Measurements from ENCODE around the gene ATF5.
"Not testable (repeated sequence)": the region's sequence is repeated elsewhere in the genome, so short reads cannot be mapped to it uniquely, and the experiment has no call there.

Gene ATF5

GRCh38 chr19:49968279-49968922 lies 39.4 kb downstream of the ATF5 start:
- Histone ChIP-seq H3K27me3 (ENCODE audit: control insufficient read depth in 1 of 2, insufficient read depth in 2 of 2, low read length in 2 of 2) (peaks cover 9 to 10% of the 10 kb centered on the region in 2 donors), H3K9ac (ENCODE audit: low read length in 2 of 2) (no peak overlapping the region), H3K9me3 (ENCODE audit: control insufficient read depth in 2 of 2, low read length in 2 of 2) (no peaks in the 10 kb centered on the region), H3K27ac (ENCODE audit: low read length) (no peak overlapping the region), H3K4me1 (ENCODE audit: control insufficient read depth, insufficient read depth, low read length) (no peaks in the 10 kb centered on the region), H3K36me3 (ENCODE audit: control insufficient read depth in 2 of 2, insufficient read depth in 2 of 2, low read length in 2 of 2) (no peaks in the 10 kb centered on the region), H3K4me3 (ENCODE audit: low read length in 2 of 2) (no peak overlapping the region)

DNA sequence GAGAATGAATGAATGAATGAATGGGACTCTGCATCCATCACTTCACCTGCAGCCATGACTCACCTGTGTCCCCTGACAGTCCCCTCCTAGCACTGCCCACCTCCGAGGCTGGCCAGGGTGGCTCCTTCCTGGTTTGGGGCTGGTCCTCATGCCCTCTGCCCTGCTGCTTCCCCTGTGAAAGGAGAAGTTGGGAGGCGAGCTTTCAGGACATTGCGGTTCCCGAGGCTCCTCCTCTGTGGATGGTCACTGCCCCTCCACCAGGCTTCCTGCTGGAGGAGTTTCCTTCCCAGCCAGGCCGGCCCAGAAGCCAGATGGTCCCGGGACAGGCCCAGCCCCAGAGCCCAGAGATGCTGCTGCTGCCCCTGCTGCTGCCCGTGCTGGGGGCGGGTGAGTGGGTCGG lies 40.4 kb downstream of the ATF5 start:
- H3K9ac ChIP-seq (ENCODE audit: low read length in 2 of 2); H3K4me3 ChIP-seq (ENCODE audit: low read length in 2 of 2); H3K36me3 ChIP-seq (ENCODE audit: control insufficient read depth in 2 of 2, insufficient read depth in 2 of 2, low read length in 2 of 2); H3K4me1 ChIP-seq (ENCODE audit: control insufficient read depth, insufficient read depth, low read length); H3K27ac ChIP-seq (ENCODE audit: low read length); H3K9me3 ChIP-seq (ENCODE audit: control insufficient read depth in 2 of 2, low read length in 2 of 2): not testable (repeated sequence)
- peaks cover 9 to 10% of the 10 kb centered on the region in 2 donors for H3K27me3 ChIP-seq (ENCODE audit: control insufficient read depth in 1 of 2, insufficient read depth in 2 of 2, low read length in 2 of 2)

- Histone ChIP-seq H3K4me3 (ENCODE audit: low read length in 2 of 2) (no peak overlapping the region), H3K4me1 (ENCODE audit: control insufficient read depth, insufficient read depth, low read length) (no peaks in the 10 kb centered on the region), H3K36me3 (ENCODE audit: control insufficient read depth in 2 of 2, insufficient read depth in 2 of 2, low read length in 2 of 2) (peaks cover 5 to 6% of the 10 kb centered on the region in 2 donors), H3K27ac (ENCODE audit: low read length) (no peak overlapping the region), H3K9ac (ENCODE audit: low read length in 2 of 2) (no peak overlapping the region), H3K9me3 (ENCODE audit: control insufficient read depth in 2 of 2, low read length in 2 of 2) (no peaks in the 10 kb centered on the region), H3K27me3 (ENCODE audit: control insufficient read depth in 1 of 2, insufficient read depth in 2 of 2, low read length in 2 of 2) (peaks cover 7 to 10% of the 10 kb centered on the region in 2 donors)
Measured at GRCh38 chr19:49971991-49972411, 43.0 kb downstream of the ATF5 start.

DNA sequence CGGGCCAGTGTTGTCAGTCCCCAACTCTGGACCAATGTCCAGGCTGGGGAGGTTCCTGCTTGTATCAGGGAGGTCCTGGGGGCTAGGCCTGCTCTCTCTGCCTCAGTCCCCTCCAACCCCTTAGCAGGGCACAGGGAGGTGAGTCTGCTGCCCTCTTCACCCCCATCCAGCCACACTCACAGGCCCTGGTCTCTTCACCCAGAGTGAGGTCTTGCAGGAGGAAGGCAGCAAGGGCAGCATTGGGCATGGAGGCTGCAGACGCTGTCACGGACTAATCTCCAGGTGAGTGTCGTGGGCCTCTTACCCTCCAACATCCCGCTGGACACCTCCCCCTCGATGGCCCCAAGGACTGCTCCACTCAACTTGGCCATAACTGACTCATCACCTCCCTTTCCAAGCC lies 43.8 kb downstream of the ATF5 start:
- H3K27me3 ChIP-seq (ENCODE audit: control insufficient read depth in 1 of 2, insufficient read depth in 2 of 2, low read length in 2 of 2), result peaks cover 7 to 10% of the 10 kb centered on the region in 2 donors
- H3K4me1 ChIP-seq (ENCODE audit: control insufficient read depth, insufficient read depth, low read length), result no peaks in the 10 kb centered on the region
- H3K9ac ChIP-seq (ENCODE audit: low read length in 2 of 2), result no peak overlapping the region
- no peaks in the 10 kb centered on the region for H3K9me3 ChIP-seq (ENCODE audit: control insufficient read depth in 2 of 2, low read length in 2 of 2)
- no peak overlapping the region for H3K4me3 ChIP-seq (ENCODE audit: low read length in 2 of 2)
- peaks cover 7 to 12% of the 10 kb centered on the region in 2 donors for H3K36me3 ChIP-seq (ENCODE audit: control insufficient read depth in 2 of 2, insufficient read depth in 2 of 2, low read length in 2 of 2)
- no peak overlapping the region for H3K27ac ChIP-seq (ENCODE audit: low read length)

DNA sequence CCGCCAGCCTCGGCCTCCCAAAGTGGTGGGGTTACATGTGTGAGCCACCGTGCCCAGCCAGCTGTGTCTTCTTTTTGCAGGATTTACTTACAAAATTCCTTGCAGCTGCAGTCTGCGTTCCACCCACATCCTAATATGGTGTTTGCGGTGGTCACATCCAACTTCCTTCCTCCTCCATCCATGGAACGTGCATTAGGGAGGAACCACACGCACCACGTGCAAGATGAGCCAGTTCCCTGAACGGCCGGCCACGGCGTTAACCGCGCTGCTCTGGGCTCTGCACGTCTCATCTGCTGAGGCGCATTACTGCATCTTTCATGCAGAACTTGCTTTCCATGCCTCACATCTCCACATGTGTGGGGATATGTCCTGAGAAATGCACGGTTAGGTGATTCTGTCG lies 45.0 kb downstream of the ATF5 start:
- Histone ChIP-seq H3K9ac (ENCODE audit: low read length in 2 of 2) (no peak overlapping the region), H3K36me3 (ENCODE audit: control insufficient read depth in 2 of 2, insufficient read depth in 2 of 2, low read length in 2 of 2) (peaks cover 11 to 22% of the 10 kb centered on the region in 2 donors), H3K4me1 (ENCODE audit: control insufficient read depth, insufficient read depth, low read length) (no peaks in the 10 kb centered on the region), H3K27ac (ENCODE audit: low read length) (no peak overlapping the region), H3K27me3 (ENCODE audit: control insufficient read depth in 1 of 2, insufficient read depth in 2 of 2, low read length in 2 of 2) (peaks cover 2% of the 10 kb centered on the region in 2 donors), H3K9me3 (ENCODE audit: control insufficient read depth in 2 of 2, low read length in 2 of 2) (no peaks in the 10 kb centered on the region), H3K4me3 (ENCODE audit: low read length in 2 of 2) (no peak overlapping the region)

- no peak overlapping the region for H3K4me3 ChIP-seq (ENCODE audit: low read length in 2 of 2)
- no peaks in the 10 kb centered on the region for H3K4me1 ChIP-seq (ENCODE audit: control insufficient read depth, insufficient read depth, low read length)
- no peak overlapping the region for H3K27ac ChIP-seq (ENCODE audit: low read length)
- H3K27me3 ChIP-seq (ENCODE audit: control insufficient read depth in 1 of 2, insufficient read depth in 2 of 2, low read length in 2 of 2), result no peaks in the 10 kb centered on the region
- H3K9me3 ChIP-seq (ENCODE audit: control insufficient read depth in 2 of 2, low read length in 2 of 2), result no peaks in the 10 kb centered on the region
- H3K9ac ChIP-seq (ENCODE audit: low read length in 2 of 2), result no peak overlapping the region
- H3K36me3 ChIP-seq (ENCODE audit: control insufficient read depth in 2 of 2, insufficient read depth in 2 of 2, low read length in 2 of 2), result peaks cover 14 to 24% of the 10 kb centered on the region in 2 donors
Measured at GRCh38 chr19:49975051-49975450, 46.0 kb downstream of the ATF5 start.

DNA sequence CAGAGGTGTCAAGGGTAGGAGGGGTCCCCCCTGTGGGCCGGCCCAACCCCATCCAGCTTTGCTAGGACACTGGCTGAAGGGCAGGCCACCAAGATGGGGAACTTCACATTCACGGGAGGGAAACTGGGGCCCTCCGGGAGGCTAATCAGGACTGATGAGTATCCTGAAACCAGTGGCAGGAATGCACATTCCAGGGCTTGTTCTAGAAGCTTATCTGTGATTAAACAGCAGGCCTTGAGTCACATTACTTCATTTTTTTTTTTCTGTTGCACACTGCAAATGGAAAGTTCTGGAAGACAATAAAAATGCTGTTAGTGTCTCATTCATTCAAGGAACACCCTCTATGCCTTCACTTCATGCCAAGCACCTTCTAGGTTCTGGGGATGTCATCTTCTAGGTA lies 47.5 kb downstream of the ATF5 start:
- Histone ChIP-seq H3K4me1 (ENCODE audit: control insufficient read depth, insufficient read depth, low read length) (no peaks in the 10 kb centered on the region), H3K9ac (ENCODE audit: low read length in 2 of 2) (no peak overlapping the region), H3K4me3 (ENCODE audit: low read length in 2 of 2) (no peak overlapping the region), H3K27me3 (ENCODE audit: control insufficient read depth in 1 of 2, insufficient read depth in 2 of 2, low read length in 2 of 2) (no peaks in the 10 kb centered on the region), H3K9me3 (ENCODE audit: control insufficient read depth in 2 of 2, low read length in 2 of 2) (no peaks in the 10 kb centered on the region), H3K27ac (ENCODE audit: low read length) (no peak overlapping the region), H3K36me3 (ENCODE audit: control insufficient read depth in 2 of 2, insufficient read depth in 2 of 2, low read length in 2 of 2) (peaks cover 16 to 26% of the 10 kb centered on the region in 2 donors)

DNA sequence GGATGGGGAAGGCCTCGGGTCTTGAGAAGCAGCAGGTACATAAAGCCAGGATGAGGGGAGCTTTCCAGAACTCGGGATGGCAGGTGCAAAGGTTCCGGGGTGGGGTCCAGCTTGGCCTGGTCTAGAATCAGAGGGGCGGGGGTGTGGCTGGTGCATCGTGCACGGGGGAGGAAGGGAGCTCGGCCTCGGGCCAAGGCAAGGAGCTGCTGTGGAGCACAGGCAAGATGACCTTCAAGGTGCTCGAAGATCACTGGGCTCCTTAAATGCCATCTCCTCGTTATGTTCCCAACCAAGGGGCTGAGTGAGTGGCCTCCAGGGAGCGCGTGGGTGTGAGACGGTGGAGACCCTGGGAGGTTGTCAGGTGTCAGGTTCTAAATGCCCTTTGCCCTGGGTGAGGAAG lies 48.1 kb downstream of the ATF5 start:
- H3K9me3 ChIP-seq (ENCODE audit: control insufficient read depth in 2 of 2, low read length in 2 of 2), result no peaks in the 10 kb centered on the region
- peaks cover 21 to 30% of the 10 kb centered on the region in 2 donors for H3K36me3 ChIP-seq (ENCODE audit: control insufficient read depth in 2 of 2, insufficient read depth in 2 of 2, low read length in 2 of 2)
- no peaks in the 10 kb centered on the region for H3K4me1 ChIP-seq (ENCODE audit: control insufficient read depth, insufficient read depth, low read length)
- H3K27me3 ChIP-seq (ENCODE audit: control insufficient read depth in 1 of 2, insufficient read depth in 2 of 2, low read length in 2 of 2), result no peaks in the 10 kb centered on the region
- H3K9ac ChIP-seq (ENCODE audit: low read length in 2 of 2), result no peak overlapping the region
- no peak overlapping the region for H3K27ac ChIP-seq (ENCODE audit: low read length)
- H3K4me3 ChIP-seq (ENCODE audit: low read length in 2 of 2), result no peak overlapping the region

DNA sequence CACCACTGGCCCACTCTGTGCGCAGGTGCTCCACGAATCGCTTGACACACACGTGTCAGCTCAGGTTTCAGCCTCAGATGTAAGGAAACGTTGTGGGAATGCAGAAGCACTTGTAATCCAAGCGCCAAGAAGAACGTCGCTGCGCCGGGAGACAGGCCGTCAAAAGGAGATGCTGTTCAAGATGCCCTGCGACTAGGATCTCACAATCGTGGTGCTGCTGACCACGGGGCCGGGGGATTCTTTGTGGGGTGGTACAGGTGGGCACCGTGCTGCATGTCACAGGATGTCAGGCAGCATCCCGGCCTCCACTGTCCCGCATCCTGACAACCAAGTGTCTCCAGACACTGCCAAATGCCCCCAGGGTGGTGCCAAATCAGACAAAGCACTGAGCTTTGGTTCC lies 48.9 kb downstream of the ATF5 start:
- Histone ChIP-seq H3K36me3 (ENCODE audit: control insufficient read depth in 2 of 2, insufficient read depth in 2 of 2, low read length in 2 of 2) (peaks cover 25 to 30% of the 10 kb centered on the region in 2 donors), H3K27ac (ENCODE audit: low read length) (no peak overlapping the region), H3K4me1 (ENCODE audit: control insufficient read depth, insufficient read depth, low read length) (no peaks in the 10 kb centered on the region), H3K9ac (ENCODE audit: low read length in 2 of 2) (no peak overlapping the region), H3K9me3 (ENCODE audit: control insufficient read depth in 2 of 2, low read length in 2 of 2) (no peaks in the 10 kb centered on the region), H3K27me3 (ENCODE audit: control insufficient read depth in 1 of 2, insufficient read depth in 2 of 2, low read length in 2 of 2) (no peaks in the 10 kb centered on the region), H3K4me3 (ENCODE audit: low read length in 2 of 2) (no peak overlapping the region)

- Histone ChIP-seq H3K27me3 (ENCODE audit: control insufficient read depth in 1 of 2, insufficient read depth in 2 of 2, low read length in 2 of 2) (no peaks in the 10 kb centered on the region), H3K27ac (ENCODE audit: low read length) (no peak overlapping the region), H3K36me3 (ENCODE audit: control insufficient read depth in 2 of 2, insufficient read depth in 2 of 2, low read length in 2 of 2) (peaks cover 25 to 30% of the 10 kb centered on the region in 2 donors), H3K9ac (ENCODE audit: low read length in 2 of 2) (no peak overlapping the region), H3K9me3 (ENCODE audit: control insufficient read depth in 2 of 2, low read length in 2 of 2) (no peaks in the 10 kb centered on the region), H3K4me3 (ENCODE audit: low read length in 2 of 2) (no peak overlapping the region), H3K4me1 (ENCODE audit: control insufficient read depth, insufficient read depth, low read length) (no peaks in the 10 kb centered on the region)
Measured at GRCh38 chr19:49978324-49978723, 49.3 kb downstream of the ATF5 start.

Measured in stomach smooth muscle (tissue), 2 donors.